NCI-H1436 (cell line): ENCODE data around the gene IL1R2.

Experiments
- DNase-seq: peaks from one replicate; lab custom pipeline; 2025; lab: John Stamatoyannopoulos, UW

Gene IL1R2

GRCh38 chr2:102043560-102043959 is 51.8 kb downstream of the IL1R2 start:
- no peak for DNase-seq

GRCh38 chr2:102044235-102044896 is 52.6 kb downstream of the IL1R2 start:
- no peak for DNase-seq

GRCh38 chr2:102044967-102045489 is 53.3 kb downstream of the IL1R2 start:
- DNase-seq, result no peak

- DNase-seq, result no peak
Measured at GRCh38 chr2:102045697-102046096, 53.9 kb downstream of the IL1R2 start.

- no peak for DNase-seq
Measured at GRCh38 chr2:102046135-102046986, 54.6 kb downstream of the IL1R2 start.

- no peak for DNase-seq
Measured at GRCh38 chr2:102048465-102048864, 56.7 kb downstream of the IL1R2 start.

GRCh38 chr2:102049756-102050443 is 58.1 kb downstream of the IL1R2 start:
- no peak for DNase-seq

- DNase-seq, result no peak
Measured at GRCh38 chr2:102050854-102051391, 59.2 kb downstream of the IL1R2 start.

GRCh38 chr2:102051692-102052277 is 60.0 kb downstream of the IL1R2 start:
- DNase-seq, result no peak

- no peak for DNase-seq
Measured at GRCh38 chr2:102052365-102052764, 60.6 kb downstream of the IL1R2 start.

- no peak for DNase-seq
Measured at GRCh38 chr2:102053096-102053495, 61.3 kb downstream of the IL1R2 start.

GRCh38 chr2:102055346-102055990 is 63.7 kb downstream of the IL1R2 start:
- no peak for DNase-seq

GRCh38 chr2:102056079-102056581 is 64.4 kb downstream of the IL1R2 start:
- no peak for DNase-seq

GRCh38 chr2:102057502-102058292 is 65.9 kb downstream of the IL1R2 start:
- DNase-seq, result no peak

GRCh38 chr2:102058293-102058833 is 66.6 kb downstream of the IL1R2 start:
- DNase-seq, result no peak

GRCh38 chr2:102059151-102059550 is 67.4 kb downstream of the IL1R2 start:
- DNase-seq, result no peak

- no peak for DNase-seq
Measured at GRCh38 chr2:102060047-102060446, 68.3 kb downstream of the IL1R2 start.

GRCh38 chr2:102060792-102061191 is 69.0 kb downstream of the IL1R2 start:
- DNase-seq, result no peak

- no peak for DNase-seq
Measured at GRCh38 chr2:102061286-102061699, 69.5 kb downstream of the IL1R2 start.
